ENCODE data around the gene NDUFAF8. TPM values are rescaled to one million over a fixed set of nuclear protein-coding genes. Genes with fewer than 3 reads are reported as not detected.

NDUFAF8 gene
- total and polyA plus RNA-seq, 10 of the 15 experiments (the other 5 are each of a cell fraction or from before 2014, with no cell fraction given), result 22.0 to 307 (median 106) TPM

- POLR2A ChIA-PET, result no interaction called here
- SMC1A ChIA-PET (ENCODE audit: uncharacterized antibody, unreplicated experiment), result interaction anchor here (0.7 kb wide), 1 partner anchor 229 kb away, joined by 4 read pairs; no protein-coding TSS in a partner anchor
- H3K4me2 ChIP-seq (ENCODE audit: control insufficient read depth, insufficient read depth), result no peak overlapping the region
- H2AFZ ChIP-seq (ENCODE audit: control insufficient read depth, low read depth, low read length), result no peak overlapping the region
- CTCF ChIA-PET, result interaction anchor here (3.4 kb wide), 1 partner anchor 229 kb away, joined by 44 read pairs; no protein-coding TSS in a partner anchor
- no peak overlapping the region for H3K4me3 ChIP-seq
- H3K36me3 ChIP-seq (ENCODE audit: control insufficient read depth in 2 of 2, insufficient read depth in 2 of 2, low read length in 1 of 2), result peaks cover 6 to 14% of the 10 kb centered on the region in 2 experiments; a peak in 3 of 4 replicates
- no peak for TF ChIP-seq ZNF687 (IDR thresholded peaks at IDR 0.05)
- TF ChIP-seq IKZF1 (conservative IDR thresholded peaks at IDR 0.05), result no peak
- TF ChIP-seq HSF1 (IDR thresholded peaks at IDR 0.05; ENCODE audit: low read depth, low read length), result no peak
- no peak for TF ChIP-seq RB1 (IDR thresholded peaks at IDR 0.05; ENCODE audit: borderline replicate concordance)
- TF ChIP-seq PAX8 (IDR thresholded peaks at IDR 0.05), result no peak
- TF ChIP-seq E4F1 (IDR thresholded peaks at IDR 0.05; ENCODE audit: borderline replicate concordance, partially characterized antibody), result no peak
- no peak for TF ChIP-seq NFIC (IDR thresholded peaks at IDR 0.05; ENCODE audit: low read depth, low read length)
- TF ChIP-seq MEF2A (IDR thresholded peaks at IDR 0.05; ENCODE audit: insufficient read depth, low read depth, low read length), result no peak
- no peak for TF ChIP-seq JUND (IDR thresholded peaks at IDR 0.05; ENCODE audit: low read depth, low read length)
- no peak for TF ChIP-seq ZBED1 (IDR thresholded peaks at IDR 0.05; ENCODE audit: borderline replicate concordance)
- TF ChIP-seq NR2F1 (conservative IDR thresholded peaks at IDR 0.05), result no peak
- TF ChIP-seq EZH2 (IDR thresholded peaks at IDR 0.05; ENCODE audit: borderline replicate concordance, control insufficient read depth, low read depth, low read length), result no peak
- in situ Hi-C loops (cut with MboI) (loop anchor here (5.0 kb wide), 1 partner anchor 222 kb away; no protein-coding TSS in a partner anchor), intact Hi-C loops (cut with micrococcal nuclease; ENCODE audit: unreplicated experiment) (loop anchor here (5.0 to 10.0 kb wide), 2 partner anchors 260 to 347 kb away; partner anchors contain the start of gene ACTG1)
- no peaks in the 10 kb centered on the region for H4K20me1 ChIP-seq (ENCODE audit: control insufficient read depth, insufficient read depth)
- no peak overlapping the region for H3K27ac ChIP-seq (ENCODE audit: control insufficient read depth, insufficient read depth)
- BruUV-seq (replicated peaks), result no TSS peak
- no peaks in the 10 kb centered on the region for H3K9me3 ChIP-seq (replicated peaks; ENCODE audit: control insufficient read depth, insufficient read depth, low read length)
- H3K27me3 ChIP-seq (replicated peaks in 1 of 2; ENCODE audit: control insufficient read depth in 2 of 2, insufficient read depth in 2 of 2, low read length in 1 of 2), result no peaks in the 10 kb centered on the region
- no peaks in the 10 kb centered on the region for H3K79me2 ChIP-seq (ENCODE audit: control insufficient read depth, insufficient read depth, low read length)
- FAIRE-seq, result no peak
- RAD21 ChIA-PET (ENCODE audit: unreplicated experiment), result interaction anchor here (3.0 kb wide), 1 partner anchor 229 kb away, joined by 27 read pairs; no protein-coding TSS in a partner anchor
- H3K4me1 ChIP-seq (ENCODE audit: control insufficient read depth, insufficient read depth, low read length), result no peaks in the 10 kb centered on the region
- WGBS (ENCODE audit: insufficient coverage, insufficient replicate concordance, low lambda C conversion rate, missing lambda C conversion rate), result 88% methylated on average over 34 of the region's 35 CpGs
- ATAC-seq, result no peak
- DNase-seq (ENCODE audit: low read depth, low spot score), result no peak
- H3K9ac ChIP-seq (ENCODE audit: control insufficient read depth, insufficient read depth, low read length), result no peak overlapping the region
Observed at GRCh38 chr17:81254955-81255717, 16.0 kb downstream of the NDUFAF8 start.

Measured in GM12878 (cell line).